ENCODE data around the gene PLEKHG4B.

GRCh38 chr5:200985-201384, 109.0 kb downstream of the PLEKHG4B start:
- TF ChIP-seq CTCF (conservative IDR thresholded peaks at IDR 0.05; ENCODE audit: low read depth, low read length) (no peak), EZH2 (IDR thresholded peaks at IDR 0.05; ENCODE audit: borderline replicate concordance, low read depth, low read length, poor library complexity, severe bottlenecking) (no peak)

All from A673 (cell line).